ENCODE data around the gene CDK5RAP1. TPM values are rescaled to one million over a fixed set of nuclear protein-coding genes. Genes with fewer than 3 reads are reported as not detected.
"Not testable (repeated sequence)": the region's sequence is repeated elsewhere in the genome, so short reads cannot be mapped to it uniquely, and the experiment has no call there.

CDK5RAP1 gene
- total RNA-seq, 1 donor from 2014 or later, result 26.6 TPM

DNA sequence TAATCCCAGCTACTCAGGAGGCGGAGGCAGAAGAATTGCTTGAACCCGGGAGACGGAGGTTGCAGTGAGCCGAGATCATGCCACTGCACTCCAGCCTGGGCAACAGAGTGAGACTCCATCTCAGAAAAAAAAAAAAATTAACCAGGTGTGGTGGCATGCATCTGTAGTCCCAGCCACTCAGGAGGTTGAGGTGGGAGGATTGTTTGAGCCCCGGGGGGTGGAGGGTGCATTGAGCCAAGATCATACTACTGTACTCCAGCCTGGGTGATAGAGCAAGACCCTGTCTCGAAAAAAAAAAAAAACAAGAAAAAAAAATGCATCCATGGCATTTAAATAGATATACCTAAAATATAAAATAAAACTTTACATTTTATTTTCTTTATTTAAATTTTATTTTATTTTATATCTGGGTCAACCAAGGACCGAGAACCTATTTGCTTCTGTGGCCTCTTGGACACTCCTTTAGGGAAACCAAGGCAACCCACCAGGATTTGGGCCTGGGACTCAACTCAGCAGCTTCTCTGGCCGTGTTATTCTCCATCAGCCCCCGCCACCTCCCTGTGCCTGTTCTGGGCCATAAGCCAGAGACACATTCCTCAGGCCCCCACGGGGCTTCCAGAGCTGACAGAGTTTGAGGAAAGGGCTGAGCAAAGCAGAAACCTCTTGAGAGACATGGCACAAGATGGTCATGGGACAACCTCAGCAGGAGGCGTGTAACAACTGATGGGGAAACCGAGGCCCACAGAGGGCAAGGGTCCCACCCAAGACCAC lies 36.0 kb upstream of the CDK5RAP1 start:
- intact Hi-C loops (cut with DNase I), result no loop called here
- TF ChIP-seq, protein P1, sequence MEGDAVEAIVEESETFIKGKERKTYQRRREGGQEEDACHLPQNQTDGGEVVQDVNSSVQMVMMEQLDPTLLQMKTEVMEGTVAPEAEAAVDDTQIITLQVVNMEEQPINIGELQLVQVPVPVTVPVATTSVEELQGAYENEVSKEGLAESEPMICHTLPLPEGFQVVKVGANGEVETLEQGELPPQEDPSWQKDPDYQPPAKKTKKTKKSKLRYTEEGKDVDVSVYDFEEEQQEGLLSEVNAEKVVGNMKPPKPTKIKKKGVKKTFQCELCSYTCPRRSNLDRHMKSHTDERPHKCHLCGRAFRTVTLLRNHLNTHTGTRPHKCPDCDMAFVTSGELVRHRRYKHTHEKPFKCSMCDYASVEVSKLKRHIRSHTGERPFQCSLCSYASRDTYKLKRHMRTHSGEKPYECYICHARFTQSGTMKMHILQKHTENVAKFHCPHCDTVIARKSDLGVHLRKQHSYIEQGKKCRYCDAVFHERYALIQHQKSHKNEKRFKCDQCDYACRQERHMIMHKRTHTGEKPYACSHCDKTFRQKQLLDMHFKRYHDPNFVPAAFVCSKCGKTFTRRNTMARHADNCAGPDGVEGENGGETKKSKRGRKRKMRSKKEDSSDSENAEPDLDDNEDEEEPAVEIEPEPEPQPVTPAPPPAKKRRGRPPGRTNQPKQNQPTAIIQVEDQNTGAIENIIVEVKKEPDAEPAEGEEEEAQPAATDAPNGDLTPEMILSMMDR (IDR thresholded peaks at IDR 0.05), result no peak
- Histone ChIP-seq H3K9me3 (no peaks in the 10 kb centered on the region), H3K4me3 (no peak overlapping the region), H3K27me3 (no peaks in the 10 kb centered on the region), H3K27ac (no peak overlapping the region), H3K4me1 (peaks cover under 1% of the 10 kb centered on the region), H3K36me3 (no peaks in the 10 kb centered on the region)
- ATAC-seq, result no peak
- no peak for DNase-seq

DNA sequence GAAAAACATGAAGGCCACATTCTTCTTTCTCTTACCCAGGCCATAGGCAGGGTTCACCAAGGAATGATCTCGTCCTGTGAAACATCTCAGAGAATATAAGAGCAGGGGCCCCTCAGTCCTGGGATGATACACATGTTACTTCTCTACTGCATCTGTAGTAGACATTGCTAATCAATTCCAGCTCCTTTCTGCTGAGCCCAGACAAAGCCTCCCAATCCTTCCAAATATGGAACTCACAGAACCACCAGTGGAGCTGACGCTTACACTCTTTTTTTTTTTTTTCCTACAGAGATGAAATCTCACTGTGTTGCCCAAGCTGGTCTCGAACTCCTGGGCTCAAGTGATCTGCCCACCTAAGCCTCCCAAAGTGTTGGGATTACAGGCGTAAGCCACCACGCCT lies 33.1 kb upstream of the CDK5RAP1 start:
- TF ChIP-seq, protein P1 (IDR thresholded peaks at IDR 0.05), result no peak
- intact Hi-C loops (cut with DNase I), result no loop called here
- H3K36me3 ChIP-seq, result no peaks in the 10 kb centered on the region
- H3K27me3 ChIP-seq, result no peaks in the 10 kb centered on the region
- H3K9me3 ChIP-seq, result no peaks in the 10 kb centered on the region
- DNase-seq (no peak), ATAC-seq (no peak)
- H3K4me3 ChIP-seq, result no peak overlapping the region
- H3K27ac ChIP-seq, result no peak overlapping the region
- no peaks in the 10 kb centered on the region for H3K4me1 ChIP-seq

DNA sequence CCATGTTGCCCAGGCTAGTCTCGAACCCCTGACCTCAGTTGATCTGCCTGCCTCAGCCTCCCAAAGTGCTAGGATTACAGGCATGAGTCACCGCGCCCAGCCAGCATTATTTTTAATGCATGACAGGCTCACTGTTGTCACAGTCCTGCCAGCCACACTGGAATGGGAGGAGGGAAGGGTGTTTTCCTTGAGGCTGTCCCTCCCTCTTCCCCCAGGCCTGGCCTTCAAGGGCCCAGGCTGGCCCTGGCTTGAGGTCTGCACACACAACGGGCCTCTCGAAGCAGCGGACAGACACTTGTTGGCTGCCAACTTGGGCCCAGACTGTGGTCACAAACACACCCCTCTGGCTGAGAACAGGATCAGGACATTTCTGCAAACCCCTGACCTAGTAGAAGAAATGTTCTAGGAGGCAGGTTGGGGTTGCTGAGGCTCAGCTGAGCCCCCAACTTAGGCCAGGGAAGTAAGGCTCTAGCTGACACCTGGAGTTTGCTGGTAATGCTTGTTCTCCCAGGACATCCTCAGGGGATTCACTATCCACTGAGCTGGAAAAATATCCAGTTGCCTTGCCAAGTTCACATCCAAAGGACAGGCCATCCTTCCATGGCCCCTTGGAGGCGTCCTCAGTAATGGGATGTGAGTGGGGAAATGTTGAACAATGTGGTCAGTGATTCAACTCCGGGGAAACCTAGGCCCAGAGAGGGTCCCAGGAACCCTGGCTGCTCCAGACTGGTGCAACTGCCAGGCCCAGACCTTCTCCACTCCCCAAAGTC lies 32.3 kb upstream of the CDK5RAP1 start:
- H3K27me3 ChIP-seq, result no peaks in the 10 kb centered on the region
- ATAC-seq (peak; percentile 93), DNase-seq (peak; percentile 74)
- no peaks in the 10 kb centered on the region for H3K4me1 ChIP-seq
- H3K36me3 ChIP-seq, result no peaks in the 10 kb centered on the region
- H3K27ac ChIP-seq, result no peak overlapping the region
- intact Hi-C loops (cut with DNase I), result no loop called here
- H3K9me3 ChIP-seq, result no peaks in the 10 kb centered on the region
- no peak overlapping the region for H3K4me3 ChIP-seq
- TF ChIP-seq, protein P1 (IDR thresholded peaks at IDR 0.05), result no peak

DNA sequence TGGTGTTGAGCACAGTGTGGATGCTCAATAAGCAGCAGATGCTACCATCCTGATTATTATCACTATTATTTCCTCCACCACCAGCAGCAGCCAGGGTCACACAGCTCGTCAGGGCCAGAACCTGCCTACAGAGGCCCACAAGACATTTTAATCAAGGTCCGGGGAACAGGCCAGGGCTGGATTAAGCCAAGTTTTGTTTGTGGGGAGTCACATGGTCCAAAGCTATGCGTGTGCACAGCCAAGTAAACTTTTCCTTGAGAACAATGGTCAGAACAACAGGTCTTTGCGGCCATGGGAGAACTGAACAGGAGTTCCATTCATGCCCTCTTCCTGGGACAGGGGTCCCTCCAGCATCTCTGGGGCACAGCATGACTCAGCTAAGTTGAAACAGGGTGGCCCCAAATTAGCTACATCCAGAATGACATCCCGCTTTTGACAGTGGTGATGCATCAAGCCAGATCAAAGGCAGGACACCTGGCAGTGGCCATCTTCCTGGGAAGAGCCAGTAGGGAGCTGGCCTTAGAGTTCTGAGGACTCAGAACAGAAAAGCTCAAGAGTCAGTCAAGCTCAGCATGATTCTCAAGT lies 30.6 kb upstream of the CDK5RAP1 start:
- Histone ChIP-seq H3K27ac (no peak overlapping the region), H3K4me1 (no peaks in the 10 kb centered on the region), H3K9me3 (no peaks in the 10 kb centered on the region), H3K27me3 (no peaks in the 10 kb centered on the region), H3K4me3 (no peak overlapping the region), H3K36me3 (no peaks in the 10 kb centered on the region)
- DNase-seq (no peak), ATAC-seq (no peak)
- intact Hi-C loops (cut with DNase I), result no loop called here
- TF ChIP-seq, protein P1 (IDR thresholded peaks at IDR 0.05), result no peak

DNA sequence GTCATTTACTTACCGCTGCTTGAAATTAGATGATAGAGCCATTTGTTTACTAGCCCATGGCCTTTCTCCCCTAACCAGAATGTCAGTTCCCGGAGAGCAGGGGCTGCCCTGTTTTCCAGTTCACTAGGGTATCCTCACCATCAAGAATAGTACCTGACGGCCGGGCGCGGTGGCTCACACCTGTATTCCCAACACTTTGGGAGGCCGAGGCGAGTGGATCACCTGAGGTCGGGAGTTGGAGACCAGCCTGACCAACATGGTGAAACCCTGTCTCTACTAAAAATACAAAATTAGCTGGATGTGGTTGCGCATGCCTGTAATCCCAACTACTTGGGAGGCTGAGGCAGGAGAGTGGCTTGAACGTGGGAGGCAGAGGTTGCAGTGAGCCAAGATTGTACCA lies 22.6 kb upstream of the CDK5RAP1 start:
- H3K4me1 ChIP-seq; H3K9me3 ChIP-seq; H3K36me3 ChIP-seq; H3K4me3 ChIP-seq; H3K27ac ChIP-seq; ATAC-seq; DNase-seq; H3K27me3 ChIP-seq; intact Hi-C loops (cut with DNase I): not testable (repeated sequence)

Measured in upper lobe of right lung (tissue), 1 donor.